Mesenchymal stem cell (in vitro differentiated cells and primary cell): ENCODE results near the gene HIF3A.

Experiments used
- DNase-seq: peaks from one replicate; pipeline ENCODE4 v3.0.0-alpha.2; 2013
- H2AFZ ChIP-seq: one replicate; pipeline ENCODE4 v1.6.1; 2013; ENCODE audit warnings: low read depth, mild to moderate bottlenecking, control low read depth, inconsistent platforms, low read length, moderate library complexity
- H2AK5ac ChIP-seq: 2 replicates; pipeline ENCODE4 v1.6.1; 2013; ENCODE audit warnings: low read length, moderate library complexity, mild to moderate bottlenecking, inconsistent platforms; ENCODE audit not compliant: severe bottlenecking
- H2BK120ac ChIP-seq: one replicate; pipeline ENCODE4 v1.6.1; 2013; ENCODE audit warnings: low read depth, mild to moderate bottlenecking, inconsistent platforms, low read length, moderate library complexity
- H2BK12ac ChIP-seq, 2 experiments: one replicate each; pipeline ENCODE4 v1.6.1; 2013; ENCODE audit warnings: inconsistent platforms in 2 of 2, low read length in 2 of 2, mild to moderate bottlenecking in 2 of 2, moderate library complexity in 2 of 2, control low read depth in 1 of 2
- H2BK15ac ChIP-seq: one replicate; pipeline ENCODE4 v1.6.1; 2013; ENCODE audit warnings: mild to moderate bottlenecking, low read depth, inconsistent platforms; ENCODE audit not compliant: poor library complexity, severe bottlenecking
- H2BK5ac ChIP-seq: 2 replicates; pipeline ENCODE4 v1.6.1; 2013; ENCODE audit warnings: low read depth, mild to moderate bottlenecking, low read length, control low read depth, inconsistent platforms; ENCODE audit not compliant: poor library complexity, severe bottlenecking
- H3K14ac ChIP-seq, 2 experiments: one replicate each; pipeline ENCODE4 v1.6.1; 2013; ENCODE audit warnings: inconsistent platforms in 2 of 2, low read length in 2 of 2, control low read depth in 1 of 2, mild to moderate bottlenecking in 1 of 2, moderate library complexity in 1 of 2
- H3K18ac ChIP-seq, 2 experiments: one replicate each; pipeline ENCODE4 v1.6.1; 2013; ENCODE audit warnings: inconsistent platforms in 2 of 2, low read length in 2 of 2, control low read depth in 1 of 2, low read depth in 1 of 2, mild to moderate bottlenecking in 1 of 2
- H3K23ac ChIP-seq, 2 experiments: one replicate each; pipeline ENCODE4 v1.6.1; 2013; ENCODE audit warnings: inconsistent platforms in 2 of 2, low read length in 2 of 2, mild to moderate bottlenecking in 2 of 2, moderate library complexity in 2 of 2, control low read depth in 1 of 2
- H3K27ac ChIP-seq: 2 replicates; pipeline ENCODE4 v1.5.1; 2013; ENCODE audit warnings: mild to moderate bottlenecking, moderate library complexity, low read length, control low read depth, inconsistent platforms; ENCODE audit not compliant: poor library complexity, severe bottlenecking
- H3K27me3 ChIP-seq, 2 experiments: 2 replicates each; pipeline versions ENCODE4 v1.6.1 to v1.7.0; 2013; ENCODE audit warnings: low read length in 2 of 2, mild to moderate bottlenecking in 2 of 2, moderate library complexity in 2 of 2, control low read depth in 1 of 2, inconsistent platforms in 1 of 2; ENCODE audit not compliant: control insufficient read depth in 1 of 2, insufficient read depth in 1 of 2
- H3K36me3 ChIP-seq, 2 experiments: 2 replicates each; pipeline versions ENCODE4 v1.6.1 to v1.7.0; 2013; ENCODE audit warnings: low read length in 2 of 2, control low read depth in 1 of 2, inconsistent platforms in 1 of 2, low read depth in 1 of 2, mild to moderate bottlenecking in 1 of 2; ENCODE audit not compliant: insufficient read depth in 2 of 2, control insufficient read depth in 1 of 2
- H3K4ac ChIP-seq, 2 experiments: one replicate each; pipeline ENCODE4 v1.6.1; 2013; ENCODE audit warnings: inconsistent platforms in 2 of 2, low read length in 2 of 2, mild to moderate bottlenecking in 2 of 2, moderate library complexity in 2 of 2, control low read depth in 1 of 2, low read depth in 1 of 2
- H3K4me1 ChIP-seq: 2 replicates; pipeline ENCODE4 v1.6.1; 2013; ENCODE audit warnings: low read depth, low read length, control low read depth; ENCODE audit not compliant: control insufficient read depth, insufficient read depth
- H3K4me2 ChIP-seq: 2 replicates; pipeline ENCODE4 v1.6.1; 2013; ENCODE audit warnings: low read length, mild to moderate bottlenecking, inconsistent platforms; ENCODE audit not compliant: poor library complexity, severe bottlenecking
- H3K4me3 ChIP-seq, 2 experiments: 2 replicates each; pipeline versions ENCODE4 v1.5.1 to v1.7.0; 2013; ENCODE audit warnings: low read length in 2 of 2, mild to moderate bottlenecking in 2 of 2, control low read depth in 1 of 2, low read depth in 1 of 2; ENCODE audit not compliant: insufficient read depth in 1 of 2
- H3K79me1 ChIP-seq: replicated peaks from 2 replicates; pipeline ENCODE4 v1.6.1; 2013; ENCODE audit warnings: mild to moderate bottlenecking, control low read depth, low read length, inconsistent platforms; ENCODE audit not compliant: poor library complexity, severe bottlenecking
- H3K9ac ChIP-seq: 2 replicates; pipeline ENCODE4 v1.7.0; 2013; ENCODE audit warnings: mild to moderate bottlenecking, low read length, moderate library complexity
- H3K9me3 ChIP-seq: 2 replicates; pipeline ENCODE4 v1.7.0; 2013; ENCODE audit warnings: mild to moderate bottlenecking, low read length; ENCODE audit not compliant: control insufficient read depth
- H4K8ac ChIP-seq: one replicate; pipeline ENCODE4 v1.6.1; 2013; ENCODE audit warnings: inconsistent platforms, mild to moderate bottlenecking, low read length, moderate library complexity
- H4K91ac ChIP-seq: one replicate; pipeline ENCODE4 v1.6.1; 2013; ENCODE audit warnings: mild to moderate bottlenecking, low read length, inconsistent platforms
- WGBS: methylation state at CpG from one replicate; pipeline ENCODE4 v1.1.7; 2013; ENCODE audit warnings: mixed read lengths; 5-methylcytosine and 5-hydroxymethylcytosine counted together

HIF3A gene

GRCh38 chr19:46383171-46383815 is 86.5 kb downstream of the HIF3A start:
- no peak overlapping the region for H2AFZ ChIP-seq
- no peak overlapping the region for H3K9ac ChIP-seq
- peaks cover 58% of the 10 kb centered on the region for H3K79me1 ChIP-seq
- no peak overlapping the region for H2BK120ac ChIP-seq
- no peak overlapping the region for H2BK5ac ChIP-seq
- H3K27ac ChIP-seq = no peak overlapping the region
- H2BK15ac ChIP-seq = no peak overlapping the region
- H3K14ac ChIP-seq = no peak overlapping the region
- peak overlapping the region; percentile 47 for H4K8ac ChIP-seq
- no peak overlapping the region for H4K91ac ChIP-seq
- H3K27me3 ChIP-seq = no peaks in the 10 kb centered on the region
- H3K18ac ChIP-seq = no peak overlapping the region
- 96% methylated on average over 22 of the region's 23 CpGs for WGBS
- H2BK12ac ChIP-seq = no peak overlapping the region
- H3K4me2 ChIP-seq = no peak overlapping the region
- no peak for DNase-seq
- H3K4me1 ChIP-seq = peaks cover 4% of the 10 kb centered on the region
- peaks cover 68 to 84% of the 10 kb centered on the region in 2 experiments for H3K36me3 ChIP-seq
- H2AK5ac ChIP-seq = no peak overlapping the region
- H3K4ac ChIP-seq = no peak overlapping the region
- H3K9me3 ChIP-seq = no peaks in the 10 kb centered on the region
- no peak overlapping the region for H3K4me3 ChIP-seq
- no peak overlapping the region for H3K23ac ChIP-seq

- Histone ChIP-seq H3K9me3 (no peaks in the 10 kb centered on the region), H3K14ac (no peak overlapping the region), H2AFZ (no peak overlapping the region), H3K4ac (no peak overlapping the region), H3K18ac (no peak overlapping the region), H2AK5ac (no peak overlapping the region), H3K4me2 (no peak overlapping the region), H3K4me1 (peaks cover 4% of the 10 kb centered on the region), H2BK5ac (no peak overlapping the region), H3K27ac (no peak overlapping the region), H2BK120ac (no peak overlapping the region), H3K27me3 (no peaks in the 10 kb centered on the region), H2BK15ac (no peak overlapping the region), H4K91ac (no peak overlapping the region), H3K9ac (no peak overlapping the region), H3K79me1 (peaks cover 62% of the 10 kb centered on the region), H2BK12ac (no peak overlapping the region), H3K4me3 (no peak overlapping the region), H4K8ac (no peak overlapping the region), H3K36me3 (peaks cover 73 to 90% of the 10 kb centered on the region in 2 experiments), H3K23ac (no peak overlapping the region)
- DNase-seq = no peak
- whole genome bisulfite sequencing = 100% methylated on average over 7 of the region's 7 CpGs
These were observed 87.0 kb downstream of the HIF3A start for GRCh38 chr19:46383846-46384245.

GRCh38 chr19:46384396-46384795 is 87.6 kb downstream of the HIF3A start:
- peaks cover 79 to 93% of the 10 kb centered on the region in 2 experiments for H3K36me3 ChIP-seq
- no peak overlapping the region for H3K23ac ChIP-seq
- H3K9me3 ChIP-seq = peaks cover 2% of the 10 kb centered on the region
- peaks cover 62% of the 10 kb centered on the region for H3K79me1 ChIP-seq
- WGBS = 90% methylated on average over 11 of the region's 11 CpGs
- no peak overlapping the region for H2BK120ac ChIP-seq
- no peaks in the 10 kb centered on the region for H3K27me3 ChIP-seq
- no peak overlapping the region for H2AK5ac ChIP-seq
- H4K8ac ChIP-seq = no peak overlapping the region
- no peak for DNase-seq
- H2BK15ac ChIP-seq = no peak overlapping the region
- H3K27ac ChIP-seq = no peak overlapping the region
- H3K4ac ChIP-seq = no peak overlapping the region
- no peak overlapping the region for H4K91ac ChIP-seq
- H3K9ac ChIP-seq = no peak overlapping the region
- no peak overlapping the region for H3K18ac ChIP-seq
- peaks cover 4% of the 10 kb centered on the region for H3K4me1 ChIP-seq
- no peak overlapping the region for H2BK12ac ChIP-seq
- no peak overlapping the region for H3K14ac ChIP-seq
- no peak overlapping the region for H2AFZ ChIP-seq
- H2BK5ac ChIP-seq = no peak overlapping the region
- H3K4me2 ChIP-seq = no peak overlapping the region
- no peak overlapping the region for H3K4me3 ChIP-seq

GRCh38 chr19:46385636-46386035 is 88.8 kb downstream of the HIF3A start:
- no peaks in the 10 kb centered on the region for H3K27me3 ChIP-seq
- H4K91ac ChIP-seq = no peak overlapping the region
- no peak overlapping the region for H3K18ac ChIP-seq
- H3K9me3 ChIP-seq = peaks cover 7% of the 10 kb centered on the region
- H2BK120ac ChIP-seq = no peak overlapping the region
- H3K36me3 ChIP-seq = peaks cover 87 to 92% of the 10 kb centered on the region in 2 experiments
- no peak overlapping the region for H3K4me3 ChIP-seq
- H3K14ac ChIP-seq = no peak overlapping the region
- H3K4me1 ChIP-seq = peaks cover 4% of the 10 kb centered on the region
- no peak overlapping the region for H2AK5ac ChIP-seq
- WGBS = 94% methylated on average over 11 of the region's 11 CpGs
- no peak overlapping the region for H2BK12ac ChIP-seq
- H3K4me2 ChIP-seq = no peak overlapping the region
- H2AFZ ChIP-seq = no peak overlapping the region
- no peak overlapping the region for H4K8ac ChIP-seq
- no peak for DNase-seq
- no peak overlapping the region for H2BK15ac ChIP-seq
- H3K79me1 ChIP-seq = peaks cover 63% of the 10 kb centered on the region
- H3K23ac ChIP-seq = no peak overlapping the region
- H3K9ac ChIP-seq = no peak overlapping the region
- no peak overlapping the region for H3K4ac ChIP-seq
- no peak overlapping the region for H2BK5ac ChIP-seq
- H3K27ac ChIP-seq = no peak overlapping the region
